NB4 (cell line): ENCODE measurements around the gene KAT2B.

ENCODE experiments used
- CTCF ChIP-seq: IDR thresholded peaks from one replicate; pipeline ENCODE4 v1.5.1; 2012; ENCODE audit warnings: low read depth, low read length
- MYC ChIP-seq: IDR thresholded peaks from 2 replicates; pipeline ENCODE4 v1.6.1; 2011; ENCODE audit warnings: low read depth, low read length
- POLR2A ChIP-seq: IDR thresholded peaks from 2 replicates; pipeline ENCODE4 v1.6.1; 2011; ENCODE audit warnings: mild to moderate bottlenecking; ENCODE audit not compliant: insufficient read length; ENCODE audit errors: extremely low read depth
- TF ChIP-seq, protein P1 (sequence below): IDR thresholded peaks from 2 replicates; pipeline ENCODE4 v1.6.1; 2011; ENCODE audit warnings: low read depth, low read length

DNA sequence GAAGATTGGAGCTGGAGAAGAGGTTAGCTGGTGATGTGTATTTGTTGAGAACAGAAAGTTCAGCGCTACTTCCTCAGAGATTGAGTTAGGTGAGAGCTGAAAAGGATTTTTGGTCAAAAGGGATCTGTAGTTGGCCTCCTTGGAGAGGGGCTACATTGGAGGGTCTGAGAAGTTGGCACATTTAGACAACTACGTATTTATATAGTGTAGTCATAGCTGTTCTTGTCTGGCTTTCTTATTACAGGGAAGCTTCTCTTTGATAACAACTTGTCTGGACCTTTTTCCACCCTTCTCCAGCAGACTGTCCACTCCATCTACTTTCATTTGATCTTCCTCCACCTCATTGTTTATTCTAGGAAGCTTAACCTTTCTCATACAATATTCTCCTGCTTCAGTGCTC is 43.7 kb downstream of the KAT2B start:
- TF ChIP-seq CTCF (no peak), POLR2A (no peak), MYC (no peak)
- TF ChIP-seq, protein P1, sequence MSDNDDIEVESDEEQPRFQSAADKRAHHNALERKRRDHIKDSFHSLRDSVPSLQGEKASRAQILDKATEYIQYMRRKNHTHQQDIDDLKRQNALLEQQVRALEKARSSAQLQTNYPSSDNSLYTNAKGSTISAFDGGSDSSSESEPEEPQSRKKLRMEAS, result no peak
